Measurements from ENCODE around the gene NPLOC4.

- TF ChIP-seq EZH2 (IDR thresholded peaks at IDR 0.05; ENCODE audit: low read depth) (no peak), CTCF (conservative IDR thresholded peaks at IDR 0.05) (no peak)
Measured at GRCh38 chr17:81635431-81635830, 1.5 kb downstream of the NPLOC4 start.
